HG02852 (cell line): ENCODE data around the gene RARG.

Experiments
- ATAC-seq: cut with Tn5 transposase; IDR thresholded peaks from one replicate; pipeline ENCODE4 v1.9.1; 2021; ENCODE audit warnings: mild to moderate bottlenecking, moderate library complexity; ENCODE audit not compliant: unreplicated experiment

Gene RARG

DNA sequence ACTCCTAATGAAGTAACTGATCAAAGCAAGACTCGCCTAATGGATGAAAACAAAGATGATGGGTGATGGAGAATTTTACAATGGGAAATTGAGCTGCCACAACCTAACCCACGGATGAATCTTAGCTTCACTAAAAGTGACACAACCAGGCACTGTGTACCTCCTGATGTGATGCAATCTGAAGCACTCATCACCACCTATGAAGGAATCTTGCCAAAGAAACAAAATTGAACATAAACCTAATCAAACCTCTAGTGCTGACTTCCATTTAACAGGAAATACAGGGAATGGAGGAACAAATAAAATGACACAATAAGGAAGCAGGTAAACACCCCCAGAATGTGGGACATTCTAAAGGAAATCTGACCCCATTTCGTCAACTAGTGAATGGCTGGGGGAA, 13.3 kb upstream of the RARG start:
- ATAC-seq: no peak

GRCh38 chr12:53244337-53244736, 12.3 kb upstream of the RARG start:
- no peak for ATAC-seq

GRCh38 chr12:53241623-53242412, 9.8 kb upstream of the RARG start:
- ATAC-seq: no peak

DNA sequence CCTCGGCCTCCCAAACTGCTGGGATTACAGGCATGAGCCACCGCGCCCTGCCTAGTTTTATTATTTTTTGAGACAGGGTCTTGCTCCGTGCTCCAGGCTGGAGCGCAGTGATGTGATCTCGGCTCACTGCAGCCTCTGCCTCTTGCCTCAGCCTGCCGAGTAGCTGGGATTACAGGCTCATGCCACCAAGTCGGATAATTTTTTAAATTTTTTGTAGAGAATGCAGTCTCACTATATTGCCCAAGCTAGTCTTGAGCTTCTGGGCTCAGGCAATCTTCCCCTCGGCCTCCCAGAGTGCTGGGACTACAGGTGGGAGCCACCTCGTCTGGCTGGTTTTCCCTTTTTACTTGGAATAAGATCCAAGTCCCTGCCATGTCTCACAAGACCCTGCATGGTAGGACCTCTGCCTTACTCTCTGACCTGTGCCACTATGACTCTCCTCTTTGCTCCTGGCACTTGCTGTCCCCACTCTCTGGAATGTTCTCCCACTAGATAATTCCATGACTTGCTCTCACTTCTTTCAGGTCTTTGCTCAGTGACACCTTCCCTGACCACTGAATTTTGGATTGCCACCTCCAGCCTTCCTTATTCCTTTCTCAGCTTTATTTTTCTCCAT, 7.7 kb upstream of the RARG start:
- no peak for ATAC-seq

DNA sequence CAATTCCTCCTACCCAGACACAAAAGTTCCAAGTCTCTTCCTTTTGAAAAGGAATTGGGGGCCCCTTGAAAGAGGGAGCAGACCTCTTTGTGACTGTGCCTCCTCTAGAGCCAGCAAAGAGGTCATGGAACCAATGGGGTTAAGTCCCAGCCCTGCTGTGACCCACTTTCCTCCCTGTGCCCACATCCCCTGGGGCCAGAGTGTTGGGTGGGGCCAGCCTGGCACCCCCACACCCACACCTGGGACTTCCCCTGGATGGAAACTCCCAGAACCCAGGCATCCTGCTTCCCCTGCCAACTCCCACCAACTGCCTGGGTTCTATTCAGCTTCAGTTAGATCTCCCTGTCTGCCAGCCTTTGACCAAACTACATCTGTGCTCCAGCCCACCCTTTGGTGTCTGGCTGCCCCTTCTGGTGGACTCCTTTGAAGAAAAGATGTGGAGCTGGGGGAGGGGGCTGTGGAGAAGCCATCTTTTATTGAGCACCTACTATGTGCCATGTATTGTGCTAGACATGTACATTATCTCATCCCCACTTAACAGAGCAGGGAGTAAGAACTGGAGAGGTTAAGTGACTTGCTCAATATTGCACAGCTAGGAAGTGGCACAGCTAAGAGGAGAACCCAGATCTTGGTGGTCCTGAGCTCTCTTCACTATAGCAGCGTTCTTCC, 4.6 kb upstream of the RARG start:
- ATAC-seq: no peak

GRCh38 chr12:53235742-53236442, 3.9 kb upstream of the RARG start:
- no peak for ATAC-seq

GRCh38 chr12:53235164-53235563, 3.2 kb upstream of the RARG start:
- no peak for ATAC-seq

GRCh38 chr12:53234271-53234914, 2.4 kb upstream of the RARG start:
- ATAC-seq: no peak

- ATAC-seq: no peak
Observed at GRCh38 chr12:53233671-53234121, 1.7 kb upstream of the RARG start.

DNA sequence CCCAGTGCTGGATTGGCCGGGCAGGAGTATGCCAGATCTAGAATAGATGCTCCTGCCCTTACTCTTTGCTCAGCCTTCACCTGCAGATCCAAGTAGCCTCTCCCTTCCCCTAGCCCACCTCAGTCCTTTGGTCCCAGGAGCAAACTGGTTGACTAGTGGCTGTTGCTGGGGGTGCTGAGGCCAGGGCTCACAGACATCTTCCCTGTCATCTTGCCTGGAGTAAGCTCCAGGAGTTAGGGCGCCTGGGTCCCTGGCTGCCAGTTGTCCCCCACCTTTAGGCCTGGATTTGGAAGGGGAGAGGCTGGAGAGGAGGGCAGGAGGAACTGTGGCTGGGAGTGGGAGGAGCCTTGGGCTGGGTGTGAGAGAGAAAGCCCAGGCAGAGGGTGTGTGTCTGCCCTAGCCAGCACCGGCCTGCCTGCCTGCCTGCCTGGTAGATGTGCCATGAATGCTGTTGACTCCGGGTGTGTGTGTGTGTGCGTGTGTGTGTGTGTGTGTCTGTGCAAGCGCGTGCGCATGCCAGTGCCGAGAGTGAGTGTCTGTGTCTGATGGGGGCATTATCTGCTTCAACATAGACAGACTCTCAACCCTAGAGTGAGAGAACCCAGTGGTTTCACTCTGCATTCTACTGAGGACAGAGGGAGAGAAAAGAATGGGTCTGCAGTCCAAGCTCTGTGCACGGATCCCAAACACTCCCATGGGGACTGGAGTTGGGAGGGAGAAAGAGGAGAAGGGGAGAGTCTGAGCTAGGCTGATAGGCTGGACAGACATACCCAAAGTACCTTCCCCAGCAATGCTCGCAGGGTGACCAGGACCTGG, 845 bp upstream of the RARG start:
- ATAC-seq: no peak

DNA sequence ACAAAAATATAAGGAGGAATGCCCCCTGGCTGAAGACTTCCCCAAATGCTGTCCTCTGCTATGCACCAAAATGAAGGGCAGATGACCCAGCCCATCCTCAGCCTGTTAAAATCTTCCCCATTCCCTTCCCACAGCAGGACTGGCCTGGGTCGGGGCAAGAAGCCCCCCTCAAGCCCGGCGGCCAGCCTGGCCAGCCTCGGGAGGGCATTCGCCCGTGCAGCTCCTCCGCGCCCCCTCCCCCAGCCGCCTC, 413 bp downstream of the RARG start:
- ATAC-seq: no peak

- ATAC-seq: no peak
Observed at GRCh38 chr12:53230108-53230845, 1.7 kb downstream of the RARG start.

DNA sequence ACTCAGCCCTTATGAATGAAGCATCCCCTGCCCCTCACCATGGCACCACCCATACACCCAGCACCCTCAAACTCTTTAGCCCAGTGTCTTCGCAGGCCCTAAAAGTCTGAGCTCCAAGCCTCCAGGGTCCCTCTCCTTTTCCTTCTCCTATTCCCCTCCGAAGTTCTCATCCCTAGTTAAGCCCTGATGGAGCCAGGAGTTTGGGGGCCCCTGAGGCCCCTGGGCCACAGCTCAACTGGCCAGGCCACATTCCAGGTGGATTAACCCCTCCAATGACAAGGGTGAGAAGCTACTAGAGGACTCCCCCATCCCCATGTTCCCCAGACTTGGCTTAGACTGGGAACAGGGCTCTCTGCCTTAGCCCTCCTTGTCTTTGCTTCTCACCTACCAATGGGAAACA, 2.6 kb downstream of the RARG start:
- ATAC-seq: no peak

GRCh38 chr12:53227836-53228235, 4.2 kb downstream of the RARG start:
- ATAC-seq: no peak

DNA sequence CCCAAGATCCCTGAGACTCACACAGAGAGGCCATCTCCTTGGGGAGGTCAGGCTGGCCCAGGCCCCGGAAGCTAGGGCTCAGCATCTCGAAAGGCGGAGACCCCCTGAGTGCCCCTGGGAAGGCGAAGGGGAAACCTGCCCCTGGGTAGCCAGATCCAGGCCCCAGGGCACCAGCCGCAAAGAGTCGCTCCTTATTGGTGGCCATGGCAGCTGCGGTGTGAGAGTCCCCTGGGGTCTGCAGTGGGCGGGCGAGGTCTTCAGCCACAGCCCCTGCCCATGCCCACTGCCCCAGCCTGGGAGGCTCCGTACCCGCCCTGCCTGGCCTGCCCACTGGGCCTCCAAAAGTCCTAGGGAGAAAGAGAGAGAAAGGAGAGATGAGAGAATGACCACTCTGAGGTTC, 4.7 kb downstream of the RARG start:
- ATAC-seq: no peak

- no peak for ATAC-seq
Observed at GRCh38 chr12:53226815-53227214, 5.2 kb downstream of the RARG start.

DNA sequence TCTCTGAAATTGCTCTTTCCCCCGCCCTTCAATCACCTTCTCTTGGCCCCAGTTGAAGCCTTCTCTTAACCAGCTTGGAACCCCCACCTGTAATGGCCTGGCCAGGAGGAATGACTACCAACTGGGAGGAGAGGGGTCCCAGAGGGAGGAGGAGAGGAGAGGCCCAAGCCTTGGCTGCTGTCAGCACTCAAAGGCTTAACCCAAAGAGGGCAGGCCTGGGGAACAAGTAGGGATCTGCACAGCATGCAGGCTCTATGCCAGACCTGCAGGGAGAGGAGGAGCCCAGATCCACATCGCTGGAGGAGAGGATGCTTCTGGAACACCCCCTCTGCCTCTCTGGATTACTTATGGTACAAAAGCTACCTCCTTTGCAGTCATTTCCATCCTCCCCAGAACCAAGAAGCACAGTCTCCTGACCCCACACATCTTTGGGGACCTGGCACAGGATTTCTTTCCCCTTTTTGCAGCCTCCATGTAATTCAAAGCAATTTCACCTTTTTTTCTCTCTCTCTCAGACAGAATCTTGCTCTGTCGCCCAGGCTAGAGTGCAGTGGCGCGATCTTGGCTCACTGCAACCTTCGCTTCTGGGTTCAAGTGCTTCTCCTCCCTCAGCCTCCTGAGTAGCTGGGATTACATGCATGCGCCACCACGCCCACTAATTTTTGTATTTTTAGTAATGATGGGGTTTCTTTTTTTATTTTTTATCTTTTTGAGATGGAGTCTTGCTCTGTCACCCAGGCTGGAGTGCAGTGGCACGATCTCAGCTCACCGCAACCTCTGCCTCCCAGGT, 6.2 kb downstream of the RARG start:
- ATAC-seq: no peak

- ATAC-seq: no peak
Observed at GRCh38 chr12:53224897-53225634, 6.9 kb downstream of the RARG start.
